GM21360 (cell line): ENCODE results near the gene C1GALT1C1L.
A peak's percentile ranks its signal among the peaks of the same experiment; 100 is the strongest.
"Not testable (repeated sequence)": the region's sequence is repeated elsewhere in the genome, so short reads cannot be mapped to it uniquely, and the experiment has no call there.

Experiments used
- ATAC-seq: cut with Tn5 transposase; IDR thresholded peaks from one replicate; pipeline ENCODE4 v1.9.1; 2021; ENCODE audit warnings: mild to moderate bottlenecking, moderate library complexity; ENCODE audit not compliant: unreplicated experiment

Gene C1GALT1C1L

GRCh38 chr2:43657241-43657640 is 19.0 kb downstream of the C1GALT1C1L start:
- no peak for ATAC-seq

- ATAC-seq = no peak
Measured at GRCh38 chr2:43653506-43653905, 22.7 kb downstream of the C1GALT1C1L start.

- no peak for ATAC-seq
Measured at GRCh38 chr2:43648994-43649701, 27.1 kb downstream of the C1GALT1C1L start.

GRCh38 chr2:43643680-43644079 is 32.5 kb downstream of the C1GALT1C1L start:
- no peak for ATAC-seq

GRCh38 chr2:43642363-43642762 is 33.9 kb downstream of the C1GALT1C1L start:
- no peak for ATAC-seq

- peak; percentile 100 for ATAC-seq
Measured at GRCh38 chr2:43637030-43637803, 39.0 kb downstream of the C1GALT1C1L start, which contains the start of gene PLEKHH2. Gene PLEKHH2 (plus strand): TSS chr2:43637260. CDS start chr2:43644674, 7,414 bp downstream.

GRCh38 chr2:43636621-43637020 is 39.6 kb downstream of the C1GALT1C1L start:
- ATAC-seq = no peak

GRCh38 chr2:43636153-43636552 is 40.1 kb downstream of the C1GALT1C1L start:
- ATAC-seq = not testable (repeated sequence)

- ATAC-seq = no peak
Measured at GRCh38 chr2:43634604-43635306, 41.5 kb downstream of the C1GALT1C1L start.

- ATAC-seq = no peak
Measured at GRCh38 chr2:43631618-43632317, 44.5 kb downstream of the C1GALT1C1L start.
